Fibroblast of upper back skin (primary cell): ENCODE measurements around the gene FHIT.

Source experiments
- DNase-seq: peaks from one replicate; pipeline ENCODE4 v3.0.0-alpha.2; 2013

Gene FHIT

DNA sequence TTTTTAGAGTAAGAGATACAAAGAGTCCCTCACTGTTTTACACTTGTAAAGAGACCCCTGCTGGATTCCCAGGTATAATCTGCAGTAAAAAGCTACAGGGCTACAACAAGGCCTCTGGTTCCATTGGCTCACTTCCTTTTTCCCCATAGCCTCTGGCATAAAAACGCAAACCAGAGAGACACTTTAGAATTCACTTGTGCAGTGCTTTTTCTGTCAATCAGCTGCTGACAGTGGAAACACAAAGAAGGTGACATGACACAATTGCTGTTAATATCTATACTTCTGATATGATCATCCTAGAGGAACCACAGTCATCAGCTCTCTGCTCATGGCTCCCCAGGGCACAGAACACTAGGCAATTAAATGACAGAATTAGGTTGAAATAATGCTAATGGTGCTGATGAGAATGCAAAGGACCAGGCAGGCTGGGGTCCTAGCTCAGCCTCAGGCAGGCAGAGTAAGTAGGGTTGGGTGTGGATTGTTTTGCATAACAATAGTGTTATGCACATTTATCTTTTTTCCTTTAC, 1533.5 kb downstream of the FHIT start:
- DNase-seq: no peak

DNA sequence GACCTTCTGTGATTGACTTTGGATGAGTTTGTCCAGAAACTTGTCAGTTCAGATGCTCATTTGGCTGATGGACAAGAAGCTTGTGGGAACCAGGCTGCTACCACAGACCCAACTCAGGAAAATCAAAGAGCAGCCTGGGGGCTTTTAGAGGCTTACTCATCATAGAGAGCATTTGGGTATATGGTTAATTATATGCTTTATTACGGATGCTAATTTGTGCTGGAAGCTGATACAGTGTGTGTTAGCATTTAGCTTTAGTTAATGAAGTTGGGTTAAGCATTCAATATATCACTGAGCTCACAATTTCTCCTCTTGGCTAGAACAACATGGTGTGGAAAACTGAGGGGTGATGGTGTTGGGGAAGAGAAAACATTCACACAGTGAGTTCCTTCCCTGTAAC, 1537.2 kb downstream of the FHIT start:
- DNase-seq: no peak

DNA sequence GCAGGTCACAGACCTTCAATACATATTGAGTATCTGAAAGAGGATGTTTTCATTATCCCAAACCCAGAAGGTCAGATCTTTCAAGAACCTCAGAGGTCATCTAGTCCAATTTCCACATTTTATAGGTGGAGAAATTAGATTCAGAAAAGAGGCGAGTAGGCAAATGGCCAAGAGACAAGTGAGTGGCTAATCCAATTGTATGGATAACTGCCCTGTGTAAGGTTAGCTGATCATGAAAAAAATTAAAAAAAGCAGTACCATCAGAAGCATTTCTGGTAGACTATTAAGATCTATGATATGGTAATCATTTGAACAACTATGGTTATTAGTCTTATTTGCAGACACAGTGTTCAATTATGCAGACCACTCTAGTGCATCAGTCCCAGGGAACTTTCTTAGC, 1540.7 kb downstream of the FHIT start:
- DNase-seq: no peak

DNA sequence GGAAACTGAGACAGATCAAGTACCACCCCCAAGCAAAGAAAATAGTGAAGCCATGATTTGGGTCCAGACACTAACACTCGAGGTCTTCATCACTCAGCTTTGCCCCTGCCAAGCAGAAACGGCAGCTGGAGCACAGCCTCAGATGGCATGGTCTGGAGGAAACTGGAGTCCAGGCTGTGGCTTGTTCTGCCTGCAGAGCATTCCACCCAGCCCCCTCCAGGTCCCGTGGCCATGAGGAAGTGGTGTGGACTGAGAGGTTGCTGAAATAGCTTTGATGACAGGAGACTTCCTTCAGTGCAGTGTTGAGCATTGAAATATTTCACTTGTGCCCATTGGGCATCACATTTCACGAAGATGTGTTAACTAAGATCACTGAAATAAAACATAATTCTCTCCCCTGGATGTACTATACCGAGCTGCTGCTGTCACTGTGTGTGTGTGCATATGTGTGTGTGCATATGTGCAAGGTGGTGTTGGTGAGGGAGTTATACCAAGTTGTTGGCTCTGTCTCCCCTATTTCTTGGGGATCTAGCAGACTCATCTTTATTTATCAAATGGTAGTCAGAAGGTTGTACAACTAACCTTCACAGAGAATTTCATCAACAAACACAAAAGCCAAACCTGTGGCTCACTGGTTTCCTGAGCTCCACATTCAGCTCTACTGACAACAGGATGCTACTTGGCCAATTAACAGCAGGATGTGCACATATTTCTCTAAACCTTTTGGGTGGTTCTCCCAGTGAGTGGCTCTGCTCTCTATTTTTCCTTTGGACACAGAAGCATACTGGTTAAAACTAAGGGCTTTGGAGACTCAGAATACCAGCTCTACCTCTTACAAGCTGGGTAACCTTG, 1541.3 kb downstream of the FHIT start:
- DNase-seq: no peak

DNA sequence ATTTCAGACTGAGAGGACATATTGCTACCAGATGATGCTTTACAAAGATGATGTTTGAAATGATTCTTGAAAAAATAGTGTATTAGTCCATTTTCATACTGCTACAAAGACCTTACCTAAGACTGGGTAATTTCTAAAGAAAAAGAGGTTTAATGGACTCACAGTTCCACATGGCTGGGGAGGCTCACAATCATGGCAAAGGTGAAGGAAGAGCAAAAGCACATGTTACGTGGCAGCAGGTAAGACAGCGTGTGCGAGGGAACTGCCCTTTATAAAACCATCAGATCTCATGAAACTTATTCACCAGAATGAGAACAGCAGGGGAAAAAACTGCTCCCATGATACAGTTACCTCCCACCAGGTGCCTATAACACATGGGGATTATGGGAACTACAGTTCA, 1543.0 kb downstream of the FHIT start:
- DNase-seq: no peak

DNA sequence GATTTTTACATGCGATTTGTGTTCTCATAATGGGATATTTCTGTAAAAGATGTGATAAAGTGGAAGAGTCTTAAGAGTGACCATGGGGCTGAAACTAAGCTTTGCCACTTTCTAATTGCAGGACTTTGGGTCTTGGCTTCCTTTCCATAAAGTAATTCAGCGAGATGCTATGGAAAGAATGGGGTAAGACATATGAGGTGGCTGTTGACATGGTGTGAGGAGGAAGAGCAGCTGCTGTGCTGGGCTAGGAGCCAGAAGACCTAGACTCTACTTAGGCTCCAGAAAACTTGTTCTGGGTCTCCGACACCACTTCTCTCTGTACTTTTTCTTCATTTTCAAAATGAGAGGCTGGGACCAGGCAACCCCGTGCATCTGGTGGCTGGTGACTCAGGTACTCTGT, 1547.0 kb downstream of the FHIT start:
- DNase-seq: no peak

DNA sequence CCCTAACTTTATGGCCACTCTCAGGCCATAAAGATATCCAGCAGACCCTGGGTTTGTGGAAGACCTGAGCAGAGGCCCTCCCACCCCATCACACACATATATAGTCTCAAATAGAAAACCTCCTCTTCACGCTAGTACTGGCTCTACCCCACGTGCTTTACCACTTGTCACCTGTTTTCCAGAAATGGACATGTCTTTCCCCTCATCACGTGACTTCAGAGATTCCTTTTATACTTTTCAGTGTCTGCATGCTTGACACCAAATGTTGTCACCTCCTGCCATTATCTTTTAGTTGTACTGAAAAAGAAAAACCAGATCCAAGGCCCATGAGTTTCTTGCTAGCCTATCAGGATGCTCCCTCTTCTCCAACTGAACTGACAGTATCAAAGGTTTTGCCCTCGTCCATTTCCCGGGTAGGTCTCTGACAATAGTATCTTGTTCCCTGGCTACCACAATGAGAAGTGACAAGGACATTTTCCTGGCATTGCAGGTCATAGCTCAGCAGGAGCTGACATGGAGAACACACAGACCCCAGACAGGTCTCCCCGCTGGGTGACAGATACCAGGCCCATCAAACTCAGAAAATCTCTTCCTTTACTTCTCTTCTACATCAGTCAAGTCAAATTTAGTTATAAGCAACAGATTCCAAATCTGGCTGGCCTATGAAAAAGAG, 1551.5 kb downstream of the FHIT start:
- no peak for DNase-seq
